HEK293 (cell line): ENCODE data around the gene EML6.

Source experiments
- CTCF ChIA-PET: fragments of 350-600 bp; formaldehyde crosslinking; extraction: SDS; loops from one replicate; lab custom pipeline; 2021; ENCODE audit warnings: antibody characterized with exemption; lab: Yijun Ruan, JAX
- POLR2A ChIA-PET: fragments of 300-600 bp; formaldehyde crosslinking; extraction: SDS; loops from one replicate; lab custom pipeline; 2020; ENCODE audit warnings: antibody characterized with exemption, inconsistent platforms; lab: Yijun Ruan, JAX
- H3K27ac ChIP-seq: fragments of 200-500 bp; sonication (Bioruptor generic); 2 replicates; pipeline ENCODE4 v1.5.1; 2014; ENCODE audit warnings: low read depth, low read length, control low read depth, inconsistent platforms; ENCODE audit errors: extremely low read depth
- H3K36me3 ChIP-seq, 2 experiments: fragments of 200-500 bp in 1 of 2; sonication (Bioruptor generic) in 1 of 2; 1 replicate in 1 of 2; 2 replicates in 1 of 2; pipeline ENCODE4 v1.5.1; 2014 to 2017; ENCODE audit warnings: inconsistent platforms in 2 of 2, low read length in 2 of 2; ENCODE audit not compliant: control insufficient read depth in 2 of 2, insufficient read depth in 1 of 2
- H3K4me1 ChIP-seq: fragments of 200-500 bp; sonication (Bioruptor generic); 2 replicates; pipeline ENCODE4 v1.5.1; 2014; ENCODE audit warnings: mild to moderate bottlenecking, low read length, inconsistent platforms; ENCODE audit not compliant: control insufficient read depth, insufficient read depth
- H3K4me3 ChIP-seq: 2 replicates; pipeline ENCODE4 v1.5.1; 2011; ENCODE audit warnings: low read depth, mild to moderate bottlenecking, control low read depth, low read length, moderate library complexity
- H3K9me3 ChIP-seq: fragments of 200-500 bp; sonication (Bioruptor generic); 2 replicates; pipeline ENCODE4 v1.5.1; 2014; ENCODE audit warnings: low read depth, low read length, inconsistent platforms; ENCODE audit not compliant: control insufficient read depth, insufficient read depth
- BCL11A ChIP-seq: fragments of 450-650 bp; formaldehyde crosslinking; IDR thresholded peaks from 2 replicates; pipeline ENCODE4 v1.5.1; 2016; ENCODE audit warnings: low read depth, missing biosample characterization, missing genetic modification characterization
- CTCF ChIP-seq: fragments of 450-650 bp; formaldehyde crosslinking; IDR thresholded peaks from 2 replicates; pipeline ENCODE4 v1.5.1; 2016; ENCODE audit warnings: missing biosample characterization, missing genetic modification characterization
- EGR2 ChIP-seq: fragments of 450-650 bp; formaldehyde crosslinking; IDR thresholded peaks from 2 replicates; pipeline ENCODE4 v1.5.1; 2016; ENCODE audit warnings: low read depth, missing biosample characterization, missing genetic modification characterization
- INSM2 ChIP-seq: fragments of 450-650 bp; formaldehyde crosslinking; IDR thresholded peaks from 2 replicates; pipeline ENCODE4 v1.5.1; 2016; ENCODE audit warnings: missing biosample characterization, missing genetic modification characterization
- OVOL3 ChIP-seq: fragments of 450-650 bp; formaldehyde crosslinking; IDR thresholded peaks from 2 replicates; pipeline ENCODE4 v1.5.1; 2016; ENCODE audit warnings: missing biosample characterization, missing genetic modification characterization
- PBX3 ChIP-seq: sonication (generic); formaldehyde crosslinking; IDR thresholded peaks from 2 replicates; pipeline ENCODE4 v1.8.1; 2022; ENCODE audit warnings: mild to moderate bottlenecking, moderate library complexity, missing genetic modification reagents
- SCRT2 ChIP-seq: fragments of 450-650 bp; formaldehyde crosslinking; IDR thresholded peaks from 2 replicates; pipeline ENCODE4 v1.5.1; 2016; ENCODE audit warnings: missing biosample characterization, missing genetic modification characterization
- SP2 ChIP-seq: fragments of 450-650 bp; formaldehyde crosslinking; IDR thresholded peaks from 2 replicates; pipeline ENCODE4 v1.5.1; 2016; ENCODE audit warnings: missing biosample characterization, missing genetic modification characterization
- ZBTB26 ChIP-seq: fragments of 450-650 bp; formaldehyde crosslinking; optimal IDR thresholded peaks from 2 replicates; pipeline ENCODE3; 2016; ENCODE audit warnings: missing biosample characterization, mild to moderate bottlenecking, missing genetic modification characterization
- ZEB2 ChIP-seq: fragments of 450-650 bp; formaldehyde crosslinking; IDR thresholded peaks from 2 replicates; pipeline ENCODE4 v1.5.1; 2016; ENCODE audit warnings: missing biosample characterization, missing genetic modification characterization
- ZFP41 ChIP-seq: fragments of 450-650 bp; formaldehyde crosslinking; IDR thresholded peaks from 2 replicates; pipeline ENCODE4 v1.5.1; 2016; ENCODE audit warnings: missing biosample characterization, missing genetic modification characterization, borderline replicate concordance
- ZNF121 ChIP-seq: fragments of 450-650 bp; formaldehyde crosslinking; IDR thresholded peaks from 2 replicates; pipeline ENCODE4 v1.5.1; 2016; ENCODE audit warnings: missing biosample characterization, missing genetic modification characterization
- ZNF37A ChIP-seq: fragments of 450-650 bp; IDR thresholded peaks from 2 replicates; pipeline ENCODE4 v1.5.1; 2018; ENCODE audit warnings: missing biosample characterization, missing genetic modification characterization
- ZNF518A ChIP-seq: fragments of 450-650 bp; formaldehyde crosslinking; conservative IDR thresholded peaks from 2 replicates; pipeline ENCODE4 v1.5.1; 2016; ENCODE audit warnings: low read depth, missing biosample characterization, missing genetic modification characterization
- ZNF580 ChIP-seq: fragments of 450-650 bp; formaldehyde crosslinking; IDR thresholded peaks from 2 replicates; pipeline ENCODE4 v1.5.1; 2016; ENCODE audit warnings: missing biosample characterization, missing genetic modification characterization
- ZNF621 ChIP-seq: fragments of 450-650 bp; formaldehyde crosslinking; IDR thresholded peaks from 2 replicates; pipeline ENCODE4 v1.5.1; 2017; ENCODE audit warnings: missing biosample characterization, missing genetic modification characterization
- ZNF654 ChIP-seq: fragments of 450-650 bp; formaldehyde crosslinking; IDR thresholded peaks from 2 replicates; pipeline ENCODE4 v1.5.1; 2016; ENCODE audit warnings: low read depth, missing biosample characterization, missing genetic modification characterization
- ZNF664 ChIP-seq: fragments of 450-650 bp; formaldehyde crosslinking; IDR thresholded peaks from 2 replicates; pipeline ENCODE4 v1.5.1; 2016; ENCODE audit warnings: missing biosample characterization, missing genetic modification characterization
- ZNF701 ChIP-seq: fragments of 450-650 bp; formaldehyde crosslinking; IDR thresholded peaks from 2 replicates; pipeline ENCODE4 v1.5.1; 2016; ENCODE audit warnings: missing biosample characterization, missing genetic modification characterization
- ZNF837 ChIP-seq: fragments of 450-650 bp; formaldehyde crosslinking; IDR thresholded peaks from 2 replicates; pipeline ENCODE4 v1.5.1; 2016; ENCODE audit warnings: missing biosample characterization, missing genetic modification characterization
- ZSCAN5A ChIP-seq: fragments of 450-650 bp; formaldehyde crosslinking; IDR thresholded peaks from 2 replicates; pipeline ENCODE4 v1.5.1; 2016; ENCODE audit warnings: missing biosample characterization, missing genetic modification characterization

The EML6 gene

GRCh38 chr2:54704238-54704637 is 19.2 kb upstream of the EML6 start:
- POLR2A ChIA-PET = interaction anchor here (1.0 to 1.2 kb wide), 2 partner anchors 19 to 527 kb away, joined by 3 read pairs; no protein-coding TSS in a partner anchor
- H3K4me3 ChIP-seq = no peak overlapping the region
- TF ChIP-seq ZNF701 (tag by site-specific recombination) (no peak), BCL11A (tag by site-specific recombination) (no peak), ZNF664 (tag by site-specific recombination) (no peak), ZEB2 (tag by site-specific recombination) (no peak), PBX3 (CRISPR knock-in tag) (no peak), INSM2 (tag by site-specific recombination) (no peak), ZNF518A (tag by site-specific recombination) (no peak), ZSCAN5A (no peak), ZNF580 (tag by site-specific recombination) (no peak), EGR2 (no peak), ZNF837 (tag by site-specific recombination) (no peak), ZNF37A (tag by site-specific recombination) (no peak), ZNF121 (no peak)
- CTCF ChIA-PET = interaction anchor here (0.5 to 4.8 kb wide), 45 partner anchors 8 to 934 kb away, joined by 3 to 64 read pairs (median 4); partner anchors contain the start of gene ACYP2
- no peak overlapping the region for H3K27ac ChIP-seq
- no peaks in the 10 kb centered on the region for H3K9me3 ChIP-seq
- no peaks in the 10 kb centered on the region for H3K36me3 ChIP-seq
- H3K4me1 ChIP-seq = no peaks in the 10 kb centered on the region

- no peaks in the 10 kb centered on the region for H3K36me3 ChIP-seq
- POLR2A ChIA-PET = interaction anchor here (1.0 to 1.2 kb wide), 2 partner anchors 20 to 528 kb away, joined by 3 read pairs; no protein-coding TSS in a partner anchor
- no peak overlapping the region for H3K4me3 ChIP-seq
- no peaks in the 10 kb centered on the region for H3K4me1 ChIP-seq
- H3K27ac ChIP-seq = no peak overlapping the region
- CTCF ChIA-PET = interaction anchor here (0.5 to 4.8 kb wide), 49 partner anchors 8 to 934 kb away, joined by 3 to 64 read pairs (median 4); partner anchors contain the start of gene ACYP2
- no peaks in the 10 kb centered on the region for H3K9me3 ChIP-seq
- TF ChIP-seq SP2 (tag by site-specific recombination) (no peak), ZNF654 (tag by site-specific recombination) (peak; percentile 61), OVOL3 (tag by site-specific recombination) (no peak), ZFP41 (tag by site-specific recombination) (no peak), ZBTB26 (no peak), ZNF621 (no peak), SCRT2 (tag by site-specific recombination) (no peak), CTCF (tag by site-specific recombination) (peak; percentile 47; the same call in 1 of the 2 replicates)
These were observed 18.5 kb upstream of the EML6 start for GRCh38 chr2:54704688-54705605.
